Measurements from ENCODE around the gene DEFB132. TPM values are rescaled to one million over a fixed set of nuclear protein-coding genes. Genes with fewer than 3 reads are reported as not detected.
"Not testable (repeated sequence)": the region's sequence is repeated elsewhere in the genome, so short reads cannot be mapped to it uniquely, and the experiment has no call there.

DEFB132 gene
- polyA plus RNA-seq, 4 donors = 0.03 TPM; not detected in 3

GRCh38 chr20:251354-251753 lies 6.2 kb upstream of the DEFB132 start:
- Histone ChIP-seq H3K36me3 (ENCODE audit: control insufficient read depth in 3 of 3, insufficient read depth in 2 of 3, low read depth in 1 of 3, low read length in 3 of 3) (no peaks in the 10 kb centered on the region), H3K27me3 (ENCODE audit: control insufficient read depth in 3 of 3, insufficient read depth in 3 of 3, low read length in 3 of 3) (peaks cover 0 to 3% (median 0%) of the 10 kb centered on the region in 3 donors), H3K4me3 (ENCODE audit: low read depth in 1 of 3, low read length in 3 of 3) (no peak overlapping the region), H3K27ac (ENCODE audit: low read depth in 1 of 3, low read length in 2 of 3) (no peak overlapping the region), H3K4me1 (ENCODE audit: control insufficient read depth in 3 of 3, insufficient read depth in 2 of 3, low read depth in 1 of 3, low read length in 2 of 3) (no peaks in the 10 kb centered on the region), H3K9me3 (ENCODE audit: control insufficient read depth in 2 of 2, insufficient read depth in 1 of 2, low read depth in 1 of 2, low read length in 1 of 2) (no peaks in the 10 kb centered on the region)
- no peak for FAIRE-seq
- 42 to 65% (median 47%) methylated on average over 2 of the region's 2 CpGs for WGBS, 3 donors
- DNase-seq = no peak

DNA sequence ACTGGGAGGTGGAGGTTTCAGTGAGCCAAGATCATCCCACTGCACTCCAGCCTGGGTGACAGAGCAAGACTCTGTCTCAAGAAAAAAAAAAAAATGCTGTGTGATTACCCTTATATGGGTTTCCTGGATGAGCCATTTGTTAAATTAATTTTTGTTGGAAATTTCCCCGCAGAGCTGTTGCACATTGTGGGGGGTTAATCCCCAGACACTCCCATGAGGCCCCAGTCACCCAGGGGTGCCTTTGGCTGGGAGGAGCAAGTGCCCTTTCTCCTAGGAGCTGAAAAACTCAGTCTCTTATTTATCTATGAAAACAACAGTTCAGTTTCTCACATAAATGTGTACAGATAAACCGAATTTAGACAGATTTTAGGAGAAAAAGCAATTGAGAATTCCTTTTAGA lies 4.7 kb upstream of the DEFB132 start:
- H3K4me1 ChIP-seq (ENCODE audit: control insufficient read depth in 3 of 3, insufficient read depth in 2 of 3, low read depth in 1 of 3, low read length in 2 of 3) = no peaks in the 10 kb centered on the region
- H3K4me3 ChIP-seq (ENCODE audit: low read depth in 1 of 3, low read length in 3 of 3) = no peak overlapping the region
- WGBS, 3 donors = 72 to 78% (median 76%) methylated on average over 2 of the region's 2 CpGs
- H3K36me3 ChIP-seq (ENCODE audit: control insufficient read depth in 3 of 3, insufficient read depth in 2 of 3, low read depth in 1 of 3, low read length in 3 of 3) = no peaks in the 10 kb centered on the region
- H3K27ac ChIP-seq (ENCODE audit: low read depth in 1 of 3, low read length in 2 of 3) = no peak overlapping the region
- H3K9me3 ChIP-seq (ENCODE audit: control insufficient read depth in 2 of 2, insufficient read depth in 1 of 2, low read depth in 1 of 2, low read length in 1 of 2) = no peaks in the 10 kb centered on the region
- peaks cover 0 to 3% (median 3%) of the 10 kb centered on the region in 3 donors for H3K27me3 ChIP-seq (ENCODE audit: control insufficient read depth in 3 of 3, insufficient read depth in 3 of 3, low read length in 3 of 3)
- FAIRE-seq (no peak), DNase-seq (no peak)

GRCh38 chr20:253447-253846 lies 4.1 kb upstream of the DEFB132 start:
- not testable (repeated sequence) for FAIRE-seq; H3K27me3 ChIP-seq (ENCODE audit: control insufficient read depth in 3 of 3, insufficient read depth in 3 of 3, low read length in 3 of 3); H3K4me1 ChIP-seq (ENCODE audit: control insufficient read depth in 3 of 3, insufficient read depth in 2 of 3, low read depth in 1 of 3, low read length in 2 of 3); H3K36me3 ChIP-seq (ENCODE audit: control insufficient read depth in 3 of 3, insufficient read depth in 2 of 3, low read depth in 1 of 3, low read length in 3 of 3); DNase-seq; H3K27ac ChIP-seq (ENCODE audit: low read depth in 1 of 3, low read length in 2 of 3); H3K4me3 ChIP-seq (ENCODE audit: low read depth in 1 of 3, low read length in 3 of 3); H3K9me3 ChIP-seq (ENCODE audit: control insufficient read depth in 2 of 2, insufficient read depth in 1 of 2, low read depth in 1 of 2, low read length in 1 of 2)
- WGBS, 3 donors = 26 to 49% (median 43%) methylated on average over 6 of the region's 6 CpGs

- no peaks in the 10 kb centered on the region for H3K36me3 ChIP-seq (ENCODE audit: control insufficient read depth in 3 of 3, insufficient read depth in 2 of 3, low read depth in 1 of 3, low read length in 3 of 3)
- DNase-seq (no peak), FAIRE-seq (no peak)
- H3K9me3 ChIP-seq (ENCODE audit: control insufficient read depth in 2 of 2, insufficient read depth in 1 of 2, low read depth in 1 of 2, low read length in 1 of 2) = no peaks in the 10 kb centered on the region
- peaks cover 0 to 4% (median 4%) of the 10 kb centered on the region in 3 donors for H3K27me3 ChIP-seq (ENCODE audit: control insufficient read depth in 3 of 3, insufficient read depth in 3 of 3, low read length in 3 of 3)
- H3K4me1 ChIP-seq (ENCODE audit: control insufficient read depth in 3 of 3, insufficient read depth in 2 of 3, low read depth in 1 of 3, low read length in 2 of 3) = no peaks in the 10 kb centered on the region
- no peak overlapping the region for H3K4me3 ChIP-seq (ENCODE audit: low read depth in 1 of 3, low read length in 3 of 3)
- no peak overlapping the region for H3K27ac ChIP-seq (ENCODE audit: low read depth in 1 of 3, low read length in 2 of 3)
- WGBS, 3 donors = 45 to 67% (median 63%) methylated on average over 4 of the region's 4 CpGs
Measured at GRCh38 chr20:258269-258858, 840 bp downstream of the DEFB132 start.

- FAIRE-seq (no peak), DNase-seq (peak in 1 of 2 donors; percentile 8)
- H3K4me3 ChIP-seq (ENCODE audit: low read depth in 1 of 3, low read length in 3 of 3) = no peak overlapping the region
- no peak overlapping the region for H3K27ac ChIP-seq (ENCODE audit: low read depth in 1 of 3, low read length in 2 of 3)
- WGBS, 3 donors = 53 to 57% (median 54%) methylated on average over 8 of the region's 8 CpGs
- peaks cover 0 to 4% (median 4%) of the 10 kb centered on the region in 3 donors for H3K27me3 ChIP-seq (ENCODE audit: control insufficient read depth in 3 of 3, insufficient read depth in 3 of 3, low read length in 3 of 3)
- no peaks in the 10 kb centered on the region for H3K36me3 ChIP-seq (ENCODE audit: control insufficient read depth in 3 of 3, insufficient read depth in 2 of 3, low read depth in 1 of 3, low read length in 3 of 3)
- H3K4me1 ChIP-seq (ENCODE audit: control insufficient read depth in 3 of 3, insufficient read depth in 2 of 3, low read depth in 1 of 3, low read length in 2 of 3) = no peaks in the 10 kb centered on the region
- no peaks in the 10 kb centered on the region for H3K9me3 ChIP-seq (ENCODE audit: control insufficient read depth in 2 of 2, insufficient read depth in 1 of 2, low read depth in 1 of 2, low read length in 1 of 2)
Measured at GRCh38 chr20:258963-259362, 1.4 kb downstream of the DEFB132 start.

- DNase-seq (no peak), FAIRE-seq (no peak)
- H3K4me1 ChIP-seq (ENCODE audit: control insufficient read depth in 3 of 3, insufficient read depth in 2 of 3, low read depth in 1 of 3, low read length in 2 of 3) = no peaks in the 10 kb centered on the region
- no peaks in the 10 kb centered on the region for H3K9me3 ChIP-seq (ENCODE audit: control insufficient read depth in 2 of 2, insufficient read depth in 1 of 2, low read depth in 1 of 2, low read length in 1 of 2)
- H3K27ac ChIP-seq (ENCODE audit: low read depth in 1 of 3, low read length in 2 of 3) = no peak overlapping the region
- peaks cover 0 to 4% (median 1%) of the 10 kb centered on the region in 3 donors for H3K27me3 ChIP-seq (ENCODE audit: control insufficient read depth in 3 of 3, insufficient read depth in 3 of 3, low read length in 3 of 3)
- WGBS, 3 donors = 57 to 73% (median 68%) methylated on average over 2 of the region's 2 CpGs
- H3K4me3 ChIP-seq (ENCODE audit: low read depth in 1 of 3, low read length in 3 of 3) = no peak overlapping the region
- H3K36me3 ChIP-seq (ENCODE audit: control insufficient read depth in 3 of 3, insufficient read depth in 2 of 3, low read depth in 1 of 3, low read length in 3 of 3) = no peaks in the 10 kb centered on the region
Measured at GRCh38 chr20:259981-260380, 2.5 kb downstream of the DEFB132 start.

DNA sequence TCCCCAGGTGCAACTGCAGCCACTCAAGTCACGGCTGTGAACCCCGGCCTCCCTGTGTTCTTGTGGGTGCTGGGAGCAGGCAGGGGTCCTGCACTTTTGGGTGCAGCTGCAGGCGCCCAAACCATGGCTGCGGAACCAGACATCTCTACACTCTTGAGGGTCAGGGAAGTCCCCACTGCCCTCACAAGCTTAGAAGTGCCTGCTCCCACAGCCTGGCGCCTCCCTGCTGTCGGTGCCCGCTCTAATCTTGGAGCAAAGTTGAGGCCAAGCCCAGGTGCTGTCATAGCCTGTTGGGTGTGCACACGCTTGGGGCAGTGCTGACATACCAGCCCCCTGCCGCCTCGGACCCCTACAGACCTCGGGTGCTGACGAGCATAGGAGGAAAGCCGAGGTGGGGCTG lies 6.2 kb downstream of the DEFB132 start:
- Histone ChIP-seq H3K4me1 (ENCODE audit: control insufficient read depth in 3 of 3, insufficient read depth in 2 of 3, low read depth in 1 of 3, low read length in 2 of 3) (peaks cover 0 to 5% (median 2%) of the 10 kb centered on the region in 3 donors), H3K27me3 (ENCODE audit: control insufficient read depth in 3 of 3, insufficient read depth in 3 of 3, low read length in 3 of 3) (peaks cover 0 to 1% (median 0%) of the 10 kb centered on the region in 3 donors), H3K4me3 (ENCODE audit: low read depth in 1 of 3, low read length in 3 of 3) (no peak overlapping the region), H3K27ac (ENCODE audit: low read depth in 1 of 3, low read length in 2 of 3) (no peak overlapping the region), H3K36me3 (ENCODE audit: control insufficient read depth in 3 of 3, insufficient read depth in 2 of 3, low read depth in 1 of 3, low read length in 3 of 3) (no peaks in the 10 kb centered on the region), H3K9me3 (ENCODE audit: control insufficient read depth in 2 of 2, insufficient read depth in 1 of 2, low read depth in 1 of 2, low read length in 1 of 2) (no peaks in the 10 kb centered on the region)
- 38 to 82% (median 66%) methylated on average over 13 of the region's 13 CpGs for WGBS, 3 donors
- DNase-seq (no peak), FAIRE-seq (no peak)

DNA sequence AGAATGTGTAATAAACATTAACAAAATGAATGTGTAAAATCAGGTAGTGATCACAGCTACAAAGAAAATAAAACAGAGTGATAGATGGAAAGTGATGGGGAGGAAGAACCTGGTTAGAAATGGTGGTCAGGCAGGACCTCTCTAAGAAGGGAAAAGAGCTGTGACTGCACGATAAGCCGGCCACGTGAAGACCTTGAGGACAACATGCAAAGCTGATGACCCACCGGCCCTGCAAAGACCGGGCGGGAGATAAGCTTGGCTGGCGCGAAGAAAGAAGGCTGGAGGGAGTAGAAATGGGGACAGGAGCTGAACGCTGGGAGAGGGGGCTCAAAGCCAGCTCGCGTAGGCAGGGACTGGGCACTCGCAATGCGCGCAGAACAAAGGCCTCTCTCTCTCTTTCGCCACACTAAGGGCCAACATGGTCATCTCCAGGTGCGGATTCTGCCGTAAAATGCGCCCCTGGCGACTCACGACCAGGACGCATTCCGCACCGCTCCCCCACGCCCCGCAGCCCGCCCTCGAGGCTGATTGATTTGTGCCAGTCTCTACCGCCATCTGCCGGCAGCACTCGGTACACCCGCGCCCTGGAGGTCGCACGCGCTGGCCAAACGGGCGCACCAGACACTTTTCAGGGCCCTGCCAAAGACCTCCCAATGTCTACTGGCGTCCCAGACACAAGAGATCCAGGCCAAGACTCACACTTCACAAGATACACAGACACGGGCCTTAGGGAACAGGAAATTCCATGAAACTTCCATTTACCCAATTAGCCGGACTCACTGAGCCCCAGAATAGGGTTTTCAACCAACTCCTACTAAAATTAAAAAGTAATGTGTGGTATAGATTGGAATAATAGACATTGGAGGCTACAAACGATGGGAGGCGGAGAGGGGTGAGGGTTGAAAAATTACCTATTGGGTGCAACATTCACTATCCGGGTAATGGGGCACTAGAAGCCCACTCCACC lies 9.4 kb downstream of the DEFB132 start:
- DNase-seq = peak; percentile 62 to 89
- Histone ChIP-seq H3K27ac (ENCODE audit: low read depth in 1 of 3, low read length in 2 of 3) (no peak overlapping the region), H3K4me3 (ENCODE audit: low read depth in 1 of 3, low read length in 3 of 3) (peak overlapping the region in 2 of 3 donors; percentile 37 to 47), H3K4me1 (ENCODE audit: control insufficient read depth in 3 of 3, insufficient read depth in 2 of 3, low read depth in 1 of 3, low read length in 2 of 3) (peaks cover 0 to 5% (median 2%) of the 10 kb centered on the region in 3 donors), H3K27me3 (ENCODE audit: control insufficient read depth in 3 of 3, insufficient read depth in 3 of 3, low read length in 3 of 3) (no peaks in the 10 kb centered on the region), H3K9me3 (ENCODE audit: control insufficient read depth in 2 of 2, insufficient read depth in 1 of 2, low read depth in 1 of 2, low read length in 1 of 2) (no peaks in the 10 kb centered on the region), H3K36me3 (ENCODE audit: control insufficient read depth in 3 of 3, insufficient read depth in 2 of 3, low read depth in 1 of 3, low read length in 3 of 3) (peaks cover 0 to 4% (median 0%) of the 10 kb centered on the region in 3 donors)
- 9% methylated on average over 38 to 43 of the region's 43 CpGs for WGBS, 3 donors
- no peak for FAIRE-seq
